SH-SY5Y (cell line): ENCODE data around the gene FGFR3.

ENCODE experiments used
- GATA2 ChIP-seq: IDR thresholded peaks from 2 replicates; pipeline ENCODE4 v1.6.1; 2011; ENCODE audit warnings: mild to moderate bottlenecking, low read depth, low read length
- GATA3 ChIP-seq: IDR thresholded peaks from 2 replicates; pipeline ENCODE4 v1.6.1; 2011; ENCODE audit warnings: low read depth, mild to moderate bottlenecking, low read length, moderate library complexity

- TF ChIP-seq GATA2, result no peak
- no peak for TF ChIP-seq GATA3
Observed at GRCh38 chr4:1801286-1801958, 8.3 kb downstream of the FGFR3 start.
